AML-193 (cell line): Measurements from ENCODE around the gene RASA3.
"Not testable (repeated sequence)": the region's sequence is repeated elsewhere in the genome, so short reads cannot be mapped to it uniquely, and the experiment has no call there.

Source experiments
- DNase-seq, 2 experiments: peaks; one replicate each; lab custom pipeline; 2025; lab: John Stamatoyannopoulos, UW

RASA3 gene

GRCh38 chr13:114020134-114020533 is 112.3 kb downstream of the RASA3 start:
- DNase-seq = not testable (repeated sequence)

DNA sequence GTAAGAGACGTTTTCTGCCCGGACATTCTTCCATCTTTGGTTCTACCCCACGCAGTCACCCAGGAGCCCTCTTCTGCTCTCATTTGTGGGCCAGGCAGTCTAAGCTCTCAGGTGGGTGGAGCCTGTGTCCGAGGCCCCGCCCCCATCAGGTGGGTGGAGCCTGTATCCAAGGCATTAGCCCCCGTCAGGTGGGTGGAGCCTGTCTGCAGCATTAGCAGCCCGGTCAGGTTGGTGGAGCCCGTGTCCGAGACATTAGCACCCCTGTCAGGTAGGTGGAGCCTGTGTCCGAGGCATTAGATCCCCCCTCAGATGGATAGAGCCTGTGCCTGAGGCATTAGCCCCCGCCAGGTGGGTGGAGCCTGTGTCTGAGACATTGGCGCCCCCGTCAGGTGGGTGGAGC is 113.1 kb downstream of the RASA3 start:
- no peak for DNase-seq

DNA sequence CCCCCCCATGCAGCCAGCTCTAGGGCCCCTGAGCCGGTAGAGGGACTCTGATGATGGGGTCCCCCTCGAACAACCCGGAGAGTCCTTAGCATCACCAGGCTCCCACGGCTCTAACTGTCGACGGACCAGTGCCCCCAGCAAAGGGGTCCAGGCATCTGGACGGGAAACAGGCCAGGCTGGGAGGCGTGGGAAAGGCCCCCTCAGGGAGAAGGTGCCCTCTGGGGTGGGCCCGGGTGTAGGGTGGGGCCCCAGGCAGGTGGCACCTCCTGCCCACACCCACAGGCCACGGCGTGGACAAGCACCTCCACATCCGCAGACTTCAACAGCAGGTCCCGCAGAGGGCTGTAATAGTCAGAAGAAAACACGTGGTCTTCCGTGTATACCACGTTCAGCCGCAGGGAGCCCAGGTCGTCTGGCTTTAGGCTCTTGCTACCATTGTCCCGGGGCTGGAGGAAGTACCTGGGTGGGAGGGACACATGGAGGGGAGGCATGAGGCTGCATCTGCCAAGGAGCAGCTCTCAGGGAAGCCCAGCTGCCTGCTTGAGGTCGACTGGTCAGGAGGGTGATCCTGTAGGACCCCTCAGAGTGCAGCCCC is 113.9 kb downstream of the RASA3 start:
- no peak for DNase-seq

DNA sequence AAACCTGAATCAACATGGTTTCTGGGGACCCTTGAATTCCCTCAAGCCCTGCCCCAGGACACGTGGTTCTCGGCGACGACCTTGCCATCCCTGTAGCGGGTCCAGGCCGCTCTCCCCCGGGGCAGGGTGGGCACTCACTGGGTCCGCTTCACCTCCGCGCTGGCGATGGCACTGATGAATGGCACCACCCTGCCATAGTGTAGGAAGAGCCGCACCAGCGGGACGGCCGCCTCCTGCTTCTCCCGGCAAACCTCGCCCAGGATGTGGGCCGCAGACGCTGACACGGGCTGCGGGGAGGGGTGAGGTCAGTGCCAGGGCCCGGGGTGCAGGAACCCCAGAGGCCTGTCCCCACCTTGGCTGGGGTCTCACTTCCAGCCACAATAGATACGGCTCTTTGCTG is 114.5 kb downstream of the RASA3 start:
- no peak for DNase-seq

DNA sequence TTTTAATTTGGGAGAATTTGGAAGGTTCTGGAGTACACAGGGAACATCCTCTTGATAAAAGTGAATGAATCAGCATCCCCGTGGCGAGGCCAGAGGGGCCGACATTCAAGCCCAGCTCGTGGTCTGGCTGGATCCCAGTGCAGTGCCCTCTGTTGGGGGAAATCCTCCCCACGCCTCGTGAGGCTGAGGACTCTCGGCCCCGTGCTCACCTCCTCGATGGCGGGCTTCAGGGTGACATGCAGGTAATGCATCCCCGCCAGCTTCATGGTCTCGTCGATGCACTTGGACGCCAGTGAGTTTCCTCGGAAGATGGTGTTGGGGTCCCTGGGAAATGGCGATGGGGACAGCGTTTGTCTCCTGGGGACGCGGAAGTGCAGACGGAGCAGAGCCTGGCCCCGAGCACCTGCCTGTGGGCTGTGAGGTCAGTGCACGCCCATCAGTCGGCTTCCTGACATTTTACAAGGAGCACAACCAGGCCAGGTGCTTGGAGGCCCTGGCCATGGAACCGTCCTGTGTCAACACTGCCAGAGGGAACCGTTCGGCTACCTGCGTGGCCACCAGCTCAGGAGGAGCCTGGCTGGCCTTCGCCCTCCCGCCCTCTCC is 115.3 kb downstream of the RASA3 start:
- no peak for DNase-seq

DNA sequence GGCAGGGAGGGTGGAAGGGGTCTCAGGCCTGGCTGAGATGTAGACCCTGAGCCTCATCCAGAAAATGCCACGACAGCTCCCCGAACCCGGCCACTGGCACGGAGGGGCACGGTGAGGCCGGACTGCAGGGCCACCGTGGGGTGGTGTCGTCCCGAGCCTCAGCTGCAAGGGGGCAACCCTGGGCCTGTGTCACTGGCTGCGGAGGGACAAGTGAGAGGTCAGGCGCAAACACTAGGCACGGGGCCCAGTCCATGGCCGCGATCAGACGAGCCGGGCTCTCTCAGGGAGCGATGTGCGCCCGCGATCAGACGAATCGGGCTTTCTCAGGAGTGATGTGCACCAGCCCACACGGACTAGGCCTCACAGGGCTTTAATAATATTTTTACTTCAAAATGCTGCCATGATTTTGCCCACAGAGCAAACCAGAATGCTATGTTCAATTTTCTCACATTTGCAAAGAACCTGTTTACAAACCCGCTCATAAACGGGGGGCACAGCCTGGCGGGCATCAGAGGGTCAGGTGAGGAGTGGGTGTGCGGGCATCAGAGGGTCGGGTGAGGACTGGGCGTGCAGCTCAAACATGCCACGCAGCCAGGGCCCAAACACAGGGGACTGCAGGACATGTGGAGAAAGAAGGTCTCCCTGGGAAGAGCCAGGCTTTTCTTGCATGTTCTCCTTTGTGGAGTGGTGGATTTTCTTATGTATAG is 115.9 kb downstream of the RASA3 start:
- DNase-seq = no peak

DNA sequence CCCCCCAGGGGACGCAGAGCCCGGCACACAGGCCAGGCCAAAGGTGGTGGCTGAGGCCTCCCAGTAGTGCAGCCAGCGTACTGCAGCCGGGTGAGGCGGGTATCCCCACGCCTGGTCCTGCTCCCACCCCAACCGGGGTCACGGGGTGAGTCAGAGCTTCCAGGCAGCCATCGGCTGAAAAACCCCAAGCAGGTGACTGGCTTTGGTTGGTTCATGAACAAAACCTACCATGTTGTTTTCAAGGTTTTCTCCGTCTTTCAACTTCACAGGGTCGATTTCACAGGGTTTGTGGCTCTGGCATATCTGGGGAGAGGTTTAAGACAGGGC is 116.5 kb downstream of the RASA3 start:
- DNase-seq = no peak

DNA sequence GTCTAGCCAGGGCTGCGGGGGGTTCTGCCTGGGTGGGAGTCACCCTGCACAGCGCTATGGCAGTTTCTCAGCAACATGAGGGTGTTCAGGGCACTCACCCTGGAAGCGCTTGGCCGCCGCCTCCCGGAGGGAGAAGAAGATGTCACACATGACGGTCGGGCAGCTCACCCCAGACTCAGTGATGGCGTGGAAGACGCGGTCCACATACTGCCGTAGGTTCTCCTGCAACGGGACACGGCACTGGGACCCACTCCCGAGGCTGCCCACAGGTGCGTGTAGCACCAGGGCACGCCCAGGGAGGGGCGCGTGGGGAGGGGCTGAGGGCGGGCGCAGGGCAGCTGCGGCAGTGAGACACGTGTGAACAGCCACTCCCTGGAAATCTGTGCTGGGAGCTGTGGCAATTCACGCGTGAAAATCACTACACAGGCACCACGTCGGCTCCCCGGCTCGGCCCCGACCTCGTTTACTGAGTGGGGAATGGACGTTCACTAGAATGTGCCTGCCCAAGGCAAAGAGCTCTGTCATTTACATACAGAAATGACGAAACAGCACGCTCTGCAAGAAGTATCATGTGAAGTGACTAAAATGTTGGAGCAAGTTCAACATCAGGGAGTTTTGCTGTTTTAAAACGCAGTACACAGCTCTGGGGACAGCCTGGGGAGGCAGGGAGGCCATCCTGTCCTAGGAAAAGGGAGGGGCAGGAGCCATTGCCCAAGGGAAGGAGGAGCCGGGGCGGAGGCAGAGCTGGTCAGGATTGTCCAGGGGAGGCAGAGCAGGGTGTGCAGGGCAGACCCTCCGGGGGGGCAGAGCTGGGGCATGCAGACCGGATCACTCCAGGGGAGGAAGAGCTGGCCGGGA is 117.1 kb downstream of the RASA3 start:
- no peak for DNase-seq

GRCh38 chr13:114013952-114014629 is 118.3 kb downstream of the RASA3 start:
- DNase-seq = no peak

- DNase-seq = no peak
Measured at GRCh38 chr13:114013336-114013735, 119.1 kb downstream of the RASA3 start.

DNA sequence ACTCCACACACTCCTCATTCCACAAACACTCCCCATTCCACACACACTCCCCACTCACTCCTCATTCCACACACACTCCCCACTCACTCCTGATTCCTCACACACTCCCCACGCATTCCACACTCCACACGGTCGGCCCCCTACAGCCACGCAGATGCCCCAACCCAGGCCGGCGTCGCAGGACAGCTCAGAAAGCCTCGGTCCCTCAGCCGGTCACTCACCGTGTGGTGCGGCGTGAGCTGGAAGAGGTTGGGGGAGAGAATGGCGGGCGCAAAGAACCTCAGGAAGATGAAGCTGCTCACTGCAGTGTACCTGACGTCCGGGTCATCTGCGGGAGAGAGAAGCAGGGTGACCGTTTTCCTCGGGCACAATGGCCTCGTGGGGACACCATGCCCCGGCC is 119.5 kb downstream of the RASA3 start:
- no peak for DNase-seq

- no peak for DNase-seq
Measured at GRCh38 chr13:114012141-114012540, 120.3 kb downstream of the RASA3 start.

- DNase-seq = no peak
Measured at GRCh38 chr13:114011226-114011625, 121.2 kb downstream of the RASA3 start.

GRCh38 chr13:114010401-114011101 is 121.9 kb downstream of the RASA3 start:
- DNase-seq = no peak

DNA sequence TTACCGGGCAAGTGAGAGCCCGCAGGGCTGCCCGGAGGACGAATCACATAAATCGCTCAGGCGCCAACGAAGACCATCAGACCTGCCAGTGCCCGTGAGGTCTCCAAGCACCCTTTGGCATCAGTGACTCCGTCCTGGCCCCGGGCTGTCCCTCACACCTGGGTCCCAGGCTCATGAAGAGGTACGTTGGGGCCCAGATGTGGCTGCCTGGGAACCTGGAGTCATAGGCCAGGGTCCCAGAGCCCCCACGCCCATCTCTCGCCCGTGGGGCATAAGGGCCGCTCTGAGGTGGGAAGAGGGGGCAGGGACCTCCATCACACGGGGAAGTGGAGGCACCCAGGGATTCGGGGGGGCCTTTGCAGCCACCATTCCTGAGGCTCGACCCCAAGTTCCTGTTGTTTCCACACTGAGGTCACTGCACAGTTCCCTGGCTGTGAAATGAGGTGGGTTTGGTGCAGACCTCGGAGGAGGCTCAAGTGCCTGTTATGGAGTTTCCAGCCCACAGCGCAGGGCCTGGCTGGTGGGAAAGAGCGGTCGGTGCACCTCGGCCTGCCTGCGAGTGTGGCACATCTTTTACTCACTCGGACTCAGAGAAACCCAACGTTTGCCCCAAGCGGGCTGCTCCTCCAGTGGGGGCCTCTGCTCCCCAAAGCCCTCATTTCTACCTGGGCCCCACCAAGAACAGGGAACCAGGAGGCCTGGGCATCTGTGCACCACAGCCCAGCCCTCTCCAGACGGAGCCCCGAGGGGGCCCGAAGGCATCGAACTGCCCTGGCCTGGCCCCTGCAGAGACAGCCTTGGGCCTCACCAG is 122.6 kb downstream of the RASA3 start:
- no peak for DNase-seq

DNA sequence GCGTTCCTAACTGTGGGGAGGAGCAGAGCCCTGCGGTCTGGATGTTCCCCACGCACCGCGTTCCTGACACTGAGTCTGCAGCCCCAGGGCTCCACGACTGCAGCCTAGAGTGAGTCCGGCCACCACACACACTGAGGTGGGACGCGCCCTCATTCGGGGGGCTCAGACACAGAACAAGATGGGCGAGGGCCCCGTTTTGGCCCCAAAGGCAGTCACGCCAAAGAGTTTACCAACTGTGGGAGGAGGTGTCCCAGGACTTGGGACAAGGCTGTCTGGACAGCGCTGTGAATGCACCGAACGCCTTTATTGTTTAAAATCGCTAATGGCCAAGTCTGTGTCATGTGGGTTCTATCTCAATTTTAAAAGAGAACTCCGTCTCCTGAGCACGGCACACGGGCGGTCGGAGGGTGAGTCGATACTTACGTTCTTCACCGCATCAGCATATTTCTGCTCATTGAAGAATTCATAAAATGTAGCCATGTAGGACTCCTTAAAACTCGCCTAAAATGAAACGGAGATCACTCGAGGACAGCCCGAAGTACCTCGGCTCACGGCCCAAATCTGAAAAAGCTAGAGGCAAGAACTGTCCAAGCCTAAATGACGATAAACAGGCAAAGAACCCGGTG is 123.3 kb downstream of the RASA3 start:
- DNase-seq = no peak

- DNase-seq = no peak
Measured at GRCh38 chr13:114007566-114007965, 124.9 kb downstream of the RASA3 start.

- no peak for DNase-seq
Measured at GRCh38 chr13:114005206-114005724, 127.2 kb downstream of the RASA3 start.

- no peak for DNase-seq
Measured at GRCh38 chr13:114004420-114005205, 127.8 kb downstream of the RASA3 start.
